SK-N-MC (cell line): ENCODE results near the gene SHROOM2.

Experiments used
- DNase-seq: peaks from one replicate; pipeline ENCODE4 v3.0.0-alpha.2; 2011; ENCODE audit warnings: low read depth, low spot score
- H3K27ac ChIP-seq: fragments of 200-600 bp; sonication (generic); 2 replicates; pipeline ENCODE4 v1.5.1; 2016; ENCODE audit warnings: mixed run types
- H3K36me3 ChIP-seq: fragments of 200-600 bp; sonication (generic); 2 replicates; pipeline ENCODE4 v1.6.1; 2017; ENCODE audit warnings: antibody characterized with exemption, low read length, mixed read lengths; ENCODE audit not compliant: insufficient read depth
- H3K4me3 ChIP-seq: fragments of 200-600 bp; sonication (generic); 2 replicates; pipeline ENCODE4 v1.5.1; 2016
- H3K9ac ChIP-seq: fragments of 200-600 bp; sonication (generic); 2 replicates; pipeline ENCODE4 v1.8.0; 2017; ENCODE audit warnings: mixed run types, mixed read lengths; ENCODE audit not compliant: insufficient read length
- H3K9me3 ChIP-seq: fragments of 200-600 bp; sonication (generic); 2 replicates; pipeline ENCODE4 v1.6.1; 2017; ENCODE audit warnings: low read depth, mild to moderate bottlenecking, antibody characterized with exemption, low read length, moderate library complexity, mixed read lengths
- EZH2 ChIP-seq: fragments of 200-600 bp; sonication (generic); IDR thresholded peaks from one replicate; pipeline ENCODE4 v1.6.1; 2017; ENCODE audit warnings: antibody characterized with exemption
- FOXP2 ChIP-seq: optimal IDR thresholded peaks from 2 replicates; pipeline ENCODE3; 2011; ENCODE audit warnings: mild to moderate bottlenecking, moderate library complexity; ENCODE audit not compliant: insufficient read depth; ENCODE audit errors: extremely low read length, control extremely low read depth
- POLR2AphosphoS5 ChIP-seq: IDR thresholded peaks from 2 replicates; pipeline ENCODE4 v1.6.1; 2012; ENCODE audit warnings: mild to moderate bottlenecking, low read depth, low read length, borderline replicate concordance

The SHROOM2 gene

DNA sequence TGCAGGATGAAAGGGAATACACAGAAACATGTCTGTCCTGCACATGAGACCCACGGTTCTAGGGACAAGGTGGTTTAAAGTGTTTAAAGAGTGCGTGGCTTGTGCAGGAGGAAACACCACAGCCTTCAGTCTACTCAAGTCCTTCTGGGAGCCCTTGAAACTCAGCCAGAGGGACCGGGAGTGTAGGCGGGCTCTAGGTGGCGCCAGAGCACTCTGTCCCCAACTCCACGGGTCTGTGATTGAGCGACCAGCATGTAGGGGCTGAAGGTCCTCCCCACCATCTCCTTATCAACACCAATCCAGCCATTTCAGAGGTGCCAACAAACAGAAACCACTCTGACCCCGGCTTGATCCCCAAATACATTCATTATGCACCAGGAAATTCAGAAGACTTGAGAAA lies 98.9 kb downstream of the SHROOM2 start:
- DNase-seq = no peak
- Histone ChIP-seq H3K9me3 (no peaks in the 10 kb centered on the region), H3K9ac (no peak overlapping the region), H3K27ac (no peak overlapping the region), H3K4me3 (no peak overlapping the region), H3K36me3 (no peaks in the 10 kb centered on the region)
- no peak for TF ChIP-seq FOXP2
- TF ChIP-seq POLR2AphosphoS5 = no peak
- TF ChIP-seq EZH2 = no peak

DNA sequence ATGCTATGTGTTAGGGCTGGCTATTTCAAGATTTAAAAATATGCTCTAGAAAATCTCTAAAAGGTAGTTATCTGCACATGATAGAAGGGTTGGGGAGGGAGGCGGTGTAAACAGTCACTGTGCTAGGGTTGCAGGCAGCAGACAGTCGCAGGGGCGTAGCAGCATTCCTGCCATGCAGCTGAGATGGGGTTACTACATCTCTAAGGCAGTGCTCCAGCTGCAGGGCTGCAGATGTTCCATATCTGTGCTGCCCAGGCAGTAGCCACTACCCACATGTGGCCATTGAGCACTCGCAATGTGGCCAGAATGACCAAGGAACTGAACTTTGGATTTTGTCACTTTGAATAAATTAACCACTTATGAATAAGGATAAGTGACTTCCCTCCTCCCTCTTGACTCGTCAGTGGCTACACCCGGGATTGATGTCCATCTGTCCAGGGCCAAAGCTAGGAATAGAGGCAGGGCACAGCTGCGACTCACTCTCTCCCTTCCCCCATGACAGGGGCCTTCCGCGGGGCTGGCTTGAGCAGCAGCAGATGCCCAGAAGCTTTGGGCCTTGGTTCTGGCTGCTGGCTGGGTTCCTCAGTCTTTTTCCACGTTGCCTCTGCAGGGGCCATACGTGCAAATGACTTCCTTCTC lies 101.5 kb downstream of the SHROOM2 start:
- Histone ChIP-seq H3K9me3 (no peaks in the 10 kb centered on the region), H3K9ac (no peak overlapping the region), H3K27ac (no peak overlapping the region), H3K36me3 (no peaks in the 10 kb centered on the region), H3K4me3 (no peak overlapping the region)
- TF ChIP-seq FOXP2 = no peak
- no peak for TF ChIP-seq EZH2
- TF ChIP-seq POLR2AphosphoS5 = no peak
- no peak for DNase-seq

DNA sequence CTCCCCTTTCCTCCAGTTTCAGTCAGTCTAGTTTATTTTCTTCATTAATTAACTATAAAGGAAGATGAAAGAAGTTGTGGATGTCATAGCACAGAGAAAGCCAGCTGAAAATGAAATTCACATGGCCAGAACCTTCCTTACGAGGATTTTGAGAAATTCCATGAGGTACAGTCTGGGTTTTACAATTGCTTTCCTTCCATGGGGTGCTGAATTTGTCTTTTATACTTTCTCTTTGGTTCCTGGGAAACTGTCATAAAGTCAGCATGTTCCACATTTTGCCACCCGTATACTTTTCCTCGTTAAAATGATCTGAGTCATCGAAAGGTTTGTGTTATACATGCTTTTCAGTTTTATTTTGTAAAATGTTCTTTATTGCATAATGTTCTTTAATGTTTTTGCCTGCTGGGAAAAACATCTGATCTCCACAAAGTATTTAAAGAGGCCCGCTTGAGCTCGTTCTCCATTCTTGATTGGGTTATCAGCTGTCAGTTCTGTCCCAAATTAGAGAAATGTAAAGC lies 102.8 kb downstream of the SHROOM2 start:
- Histone ChIP-seq H3K9ac (no peak overlapping the region), H3K4me3 (no peak overlapping the region), H3K9me3 (no peaks in the 10 kb centered on the region), H3K36me3 (no peaks in the 10 kb centered on the region), H3K27ac (no peak overlapping the region)
- DNase-seq = no peak
- TF ChIP-seq EZH2 (no peak), FOXP2 (no peak), POLR2AphosphoS5 (no peak)

DNA sequence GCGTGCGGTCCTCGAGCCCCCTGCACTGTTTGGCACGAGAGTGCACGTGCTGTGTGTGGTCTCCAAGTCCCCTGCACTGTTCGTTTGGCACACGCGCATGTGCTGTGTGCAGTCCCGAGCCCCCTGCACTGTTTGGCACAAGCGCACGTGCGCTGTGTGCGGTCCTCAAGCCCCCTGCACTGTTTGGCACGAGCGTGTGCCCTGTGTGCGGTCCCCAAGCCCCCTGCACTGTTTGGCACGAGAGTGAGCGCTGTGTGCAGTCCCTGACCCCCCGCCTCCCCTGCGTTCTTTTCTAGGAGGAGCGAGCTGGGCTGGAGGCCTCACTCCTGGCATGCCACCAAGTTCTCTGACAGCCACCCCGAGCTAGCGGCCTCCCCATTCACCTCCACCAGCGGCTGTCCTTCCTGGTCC lies 104.5 kb downstream of the SHROOM2 start:
- H3K9me3 ChIP-seq = no peaks in the 10 kb centered on the region
- DNase-seq = no peak
- H3K36me3 ChIP-seq = no peaks in the 10 kb centered on the region
- H3K4me3 ChIP-seq = no peak overlapping the region
- no peak for TF ChIP-seq EZH2
- no peak for TF ChIP-seq FOXP2
- TF ChIP-seq POLR2AphosphoS5 = no peak
- no peak overlapping the region for H3K27ac ChIP-seq
- H3K9ac ChIP-seq = no peak overlapping the region

DNA sequence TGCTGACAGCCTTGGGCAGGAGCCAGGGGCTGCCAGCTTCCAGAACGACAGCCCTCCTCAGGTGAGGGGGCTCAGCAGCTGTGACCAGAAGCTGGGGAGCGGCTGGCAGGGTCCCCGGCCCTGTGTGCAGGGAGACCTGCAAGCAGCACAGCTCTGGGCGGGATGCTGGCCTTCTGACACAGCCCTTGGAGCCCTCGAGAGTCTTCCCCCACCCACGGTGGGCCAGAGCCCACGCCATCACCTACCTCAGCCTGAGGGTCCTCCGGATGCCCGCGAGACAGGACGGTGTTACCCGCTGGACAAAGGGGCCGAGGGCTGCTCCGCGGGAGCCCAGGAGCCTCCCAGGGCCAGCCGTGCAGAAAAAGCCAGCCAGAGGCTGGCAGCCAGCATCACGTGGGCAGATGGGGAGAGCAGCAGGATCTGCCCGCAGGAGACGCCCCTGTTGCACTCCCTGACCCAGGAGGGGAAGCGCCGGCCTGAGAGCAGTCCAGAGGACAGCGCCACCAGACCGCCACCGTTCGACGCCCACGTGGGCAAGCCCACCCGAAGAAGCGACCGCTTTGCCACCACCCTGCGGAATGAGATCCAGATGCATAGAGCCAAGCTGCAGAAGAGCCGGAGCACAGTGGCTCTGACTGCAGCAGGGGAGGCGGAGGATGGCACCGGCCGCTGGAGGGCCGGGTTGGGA lies 109.1 kb downstream of the SHROOM2 start:
- Histone ChIP-seq H3K36me3 (no peaks in the 10 kb centered on the region), H3K9me3 (no peaks in the 10 kb centered on the region), H3K27ac (no peak overlapping the region), H3K9ac (no peak overlapping the region), H3K4me3 (no peak overlapping the region)
- no peak for DNase-seq
- no peak for TF ChIP-seq EZH2
- no peak for TF ChIP-seq POLR2AphosphoS5
- TF ChIP-seq FOXP2 = no peak

DNA sequence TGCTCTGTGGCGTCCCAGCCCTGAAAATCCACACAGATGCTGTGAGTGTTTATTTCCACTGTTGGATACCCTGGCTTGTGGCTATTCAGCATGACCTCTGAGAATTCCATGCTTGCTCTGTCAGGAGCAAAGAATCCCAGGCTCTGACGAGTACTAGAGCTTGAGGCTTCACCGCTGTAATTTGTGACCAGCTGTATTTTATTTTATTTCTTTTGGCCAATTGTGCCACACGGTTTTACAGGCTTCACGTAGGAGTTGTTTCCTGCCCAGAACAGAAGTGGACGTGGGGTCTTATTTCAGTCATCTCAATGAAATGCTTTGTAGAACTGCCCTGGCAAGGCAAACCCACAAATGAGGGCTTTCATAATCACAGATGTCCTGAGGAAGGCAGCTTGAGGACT lies 111.5 kb downstream of the SHROOM2 start:
- H3K36me3 ChIP-seq = no peaks in the 10 kb centered on the region
- TF ChIP-seq POLR2AphosphoS5 (no peak), EZH2 (no peak), FOXP2 (no peak)
- H3K9ac ChIP-seq = no peak overlapping the region
- no peak overlapping the region for H3K4me3 ChIP-seq
- no peak for DNase-seq
- H3K9me3 ChIP-seq = no peaks in the 10 kb centered on the region
- H3K27ac ChIP-seq = no peak overlapping the region

DNA sequence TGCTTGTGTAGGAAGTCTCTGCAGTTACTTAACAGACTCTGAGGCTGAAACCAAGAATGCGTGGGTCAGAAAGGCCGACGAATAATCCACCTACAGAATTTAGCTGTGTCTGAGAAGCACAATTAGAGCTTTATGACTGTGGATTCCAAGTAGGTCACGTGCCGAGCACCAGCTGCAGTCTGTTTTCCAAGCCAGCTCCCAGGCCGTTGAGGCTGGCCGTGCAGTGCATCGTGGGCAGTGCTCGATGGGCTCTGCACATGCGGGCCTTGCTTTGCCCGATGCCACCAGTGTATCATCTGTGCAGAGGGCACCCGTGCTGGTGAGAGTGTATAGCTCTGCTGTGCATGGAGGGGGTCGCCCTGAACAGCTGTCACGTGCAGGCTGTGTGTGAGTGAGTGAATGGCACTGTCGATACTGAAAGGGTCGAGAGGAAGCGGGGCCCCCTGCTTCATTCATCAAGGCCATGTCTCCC lies 113.4 kb downstream of the SHROOM2 start:
- TF ChIP-seq EZH2 = no peak
- no peak for TF ChIP-seq FOXP2
- no peak for TF ChIP-seq POLR2AphosphoS5
- Histone ChIP-seq H3K9ac (no peak overlapping the region), H3K27ac (no peak overlapping the region), H3K9me3 (no peaks in the 10 kb centered on the region), H3K36me3 (no peaks in the 10 kb centered on the region), H3K4me3 (no peak overlapping the region)
- no peak for DNase-seq

DNA sequence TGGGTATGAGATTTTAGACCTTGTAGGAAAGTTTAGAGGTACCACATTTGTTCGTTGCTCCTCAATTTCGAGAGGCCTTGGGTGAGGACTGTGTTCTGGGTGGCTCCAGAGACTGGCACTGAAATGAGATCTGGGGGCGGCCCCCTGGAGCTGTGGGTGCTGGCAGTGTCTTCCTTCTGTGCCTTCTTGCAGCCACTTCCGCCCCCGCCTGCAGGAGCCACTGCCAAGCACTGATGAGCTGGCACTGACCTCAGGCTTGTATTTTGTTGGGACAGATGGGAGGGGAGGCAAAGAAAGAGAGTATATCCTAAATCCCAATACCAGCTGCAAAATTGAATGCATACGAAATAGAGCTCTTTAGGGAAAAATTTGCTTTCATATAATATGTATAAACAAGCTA lies 116.4 kb downstream of the SHROOM2 start:
- TF ChIP-seq EZH2 (no peak), FOXP2 (no peak), POLR2AphosphoS5 (no peak)
- no peak overlapping the region for H3K9ac ChIP-seq
- no peaks in the 10 kb centered on the region for H3K36me3 ChIP-seq
- DNase-seq = no peak
- no peak overlapping the region for H3K27ac ChIP-seq
- H3K4me3 ChIP-seq = no peak overlapping the region
- H3K9me3 ChIP-seq = no peaks in the 10 kb centered on the region
